GM21529 (cell line): ENCODE measurements around the gene ADAMTSL2.
"Not testable (repeated sequence)": the region's sequence is repeated elsewhere in the genome, so short reads cannot be mapped to it uniquely, and the experiment has no call there.

Experiments
- ATAC-seq: cut with Tn5 transposase; IDR thresholded peaks from one replicate; pipeline ENCODE4 v1.9.1; 2021; ENCODE audit not compliant: unreplicated experiment

ADAMTSL2 gene

GRCh38 chr9:133554729-133555128 is 20.2 kb downstream of the ADAMTSL2 start:
- no peak for ATAC-seq

GRCh38 chr9:133556354-133556753 is 21.9 kb downstream of the ADAMTSL2 start:
- no peak for ATAC-seq

- ATAC-seq, result no peak
Observed at GRCh38 chr9:133557581-133557980, 23.1 kb downstream of the ADAMTSL2 start.

GRCh38 chr9:133558191-133559126 is 24.0 kb downstream of the ADAMTSL2 start:
- peak; percentile 61 for ATAC-seq

GRCh38 chr9:133560311-133560710 is 25.8 kb downstream of the ADAMTSL2 start:
- ATAC-seq, result no peak

- no peak for ATAC-seq
Observed at GRCh38 chr9:133560944-133561343, 26.4 kb downstream of the ADAMTSL2 start.

GRCh38 chr9:133561976-133562554 is 27.6 kb downstream of the ADAMTSL2 start:
- no peak for ATAC-seq

GRCh38 chr9:133562611-133563290 is 28.2 kb downstream of the ADAMTSL2 start:
- no peak for ATAC-seq

- no peak for ATAC-seq
Observed at GRCh38 chr9:133563291-133563796, 28.8 kb downstream of the ADAMTSL2 start.

GRCh38 chr9:133563814-133564213 is 29.3 kb downstream of the ADAMTSL2 start:
- ATAC-seq, result not testable (repeated sequence)

- ATAC-seq, result no peak
Observed at GRCh38 chr9:133564451-133565116, 30.1 kb downstream of the ADAMTSL2 start.

- no peak for ATAC-seq
Observed at GRCh38 chr9:133566382-133566781, 31.9 kb downstream of the ADAMTSL2 start.

- ATAC-seq, result no peak
Observed at GRCh38 chr9:133566817-133567216, 32.3 kb downstream of the ADAMTSL2 start.

- ATAC-seq, result no peak
Observed at GRCh38 chr9:133568186-133568585, 33.7 kb downstream of the ADAMTSL2 start.

- ATAC-seq, result no peak
Observed at GRCh38 chr9:133569121-133569785, 34.7 kb downstream of the ADAMTSL2 start.

- no peak for ATAC-seq
Observed at GRCh38 chr9:133569891-133570690, 35.6 kb downstream of the ADAMTSL2 start.

GRCh38 chr9:133570691-133571080 is 36.2 kb downstream of the ADAMTSL2 start:
- no peak for ATAC-seq

GRCh38 chr9:133571391-133571890 is 36.9 kb downstream of the ADAMTSL2 start:
- ATAC-seq, result no peak

GRCh38 chr9:133571896-133572595 is 37.5 kb downstream of the ADAMTSL2 start:
- ATAC-seq, result no peak
